ENCODE data around the gene PRRG1.
"Not testable (repeated sequence)": the region's sequence is repeated elsewhere in the genome, so short reads cannot be mapped to it uniquely, and the experiment has no call there.

Gene PRRG1

DNA sequence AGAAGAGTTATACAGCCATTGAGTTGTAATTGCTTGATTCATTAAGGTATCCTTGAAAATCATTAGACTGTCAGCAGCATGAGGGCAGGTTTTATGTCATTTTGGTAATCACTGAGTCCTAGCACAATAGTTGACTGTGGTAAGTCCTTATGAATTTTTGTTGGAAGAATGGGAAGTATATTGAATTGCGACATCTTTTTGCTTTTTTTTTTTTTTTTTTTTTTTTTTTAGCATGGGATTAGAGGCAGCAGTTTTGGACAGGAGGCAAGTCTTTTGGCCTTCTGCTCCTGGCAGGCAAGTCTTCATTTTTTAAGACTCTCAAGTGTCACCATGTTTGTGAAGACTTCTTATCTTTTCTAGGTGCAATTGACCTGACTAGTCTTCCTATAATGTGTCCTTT, 29.7 kb downstream of the PRRG1 start:
- DNase-seq: no peak

DNA sequence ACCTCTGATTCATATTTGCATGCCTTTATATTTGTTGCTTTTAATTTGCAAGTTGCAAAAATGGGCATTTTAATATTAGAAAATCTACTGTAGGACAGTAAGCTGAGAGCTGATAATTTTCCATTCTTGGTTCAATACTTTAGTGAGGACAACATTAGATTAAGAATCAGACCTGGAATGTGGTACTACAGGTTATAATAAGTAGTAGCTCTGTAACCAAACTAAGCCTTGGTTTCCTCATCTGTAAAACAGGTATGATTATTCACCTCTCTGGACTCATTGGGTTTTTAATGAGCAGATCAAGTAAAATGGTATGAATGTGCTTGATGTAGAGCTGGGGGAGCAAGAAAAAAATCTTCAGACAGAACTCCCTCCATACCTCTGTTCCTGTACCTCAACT, 31.1 kb downstream of the PRRG1 start:
- no peak for DNase-seq

GRCh38 chrX:37380924-37381323, 31.8 kb downstream of the PRRG1 start:
- DNase-seq: no peak

- DNase-seq: no peak
These were observed 34.1 kb downstream of the PRRG1 start for GRCh38 chrX:37383313-37383712.

GRCh38 chrX:37388413-37388812, 39.2 kb downstream of the PRRG1 start:
- no peak for DNase-seq

- no peak for DNase-seq
These were observed 56.8 kb downstream of the PRRG1 start for GRCh38 chrX:37405956-37406355.

DNA sequence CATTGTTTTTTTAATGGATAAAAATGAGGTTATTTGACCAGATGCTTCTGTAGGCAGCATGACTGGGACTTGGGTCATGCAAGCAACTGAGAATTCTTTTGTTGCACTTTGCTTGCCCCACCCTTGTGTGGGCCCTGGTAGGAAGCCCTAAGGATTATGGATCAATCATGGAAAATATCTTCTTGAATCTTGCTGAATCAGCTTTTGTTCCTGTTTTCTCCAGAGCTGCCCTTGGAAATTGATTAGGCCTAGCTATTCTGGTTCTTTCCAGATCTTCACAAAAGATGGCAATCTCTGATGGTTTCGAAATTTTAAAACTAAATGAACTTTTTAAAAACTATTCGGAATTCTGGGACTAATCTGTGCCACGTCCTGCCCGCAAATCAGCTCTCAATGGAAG, 58.6 kb downstream of the PRRG1 start:
- DNase-seq: no peak

DNA sequence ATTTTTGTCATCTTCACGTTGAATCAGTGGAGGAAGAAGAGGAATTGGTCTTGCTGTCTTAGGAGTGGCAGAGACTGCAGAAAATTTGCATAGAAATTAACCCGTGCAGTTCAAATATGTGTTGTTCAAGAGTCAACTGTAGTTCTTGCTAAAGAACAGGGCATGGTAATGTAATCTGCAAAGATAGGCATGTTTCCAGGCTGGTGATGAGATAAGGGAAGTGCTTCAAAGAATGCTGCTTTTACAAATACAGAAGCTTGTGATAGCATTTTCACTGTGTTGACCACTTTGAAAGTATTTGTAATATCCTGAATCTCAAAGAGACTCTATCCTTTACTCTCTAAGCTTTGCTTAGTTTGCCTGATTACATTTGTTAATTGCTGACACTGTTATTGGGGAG, 60.1 kb downstream of the PRRG1 start:
- DNase-seq: no peak

DNA sequence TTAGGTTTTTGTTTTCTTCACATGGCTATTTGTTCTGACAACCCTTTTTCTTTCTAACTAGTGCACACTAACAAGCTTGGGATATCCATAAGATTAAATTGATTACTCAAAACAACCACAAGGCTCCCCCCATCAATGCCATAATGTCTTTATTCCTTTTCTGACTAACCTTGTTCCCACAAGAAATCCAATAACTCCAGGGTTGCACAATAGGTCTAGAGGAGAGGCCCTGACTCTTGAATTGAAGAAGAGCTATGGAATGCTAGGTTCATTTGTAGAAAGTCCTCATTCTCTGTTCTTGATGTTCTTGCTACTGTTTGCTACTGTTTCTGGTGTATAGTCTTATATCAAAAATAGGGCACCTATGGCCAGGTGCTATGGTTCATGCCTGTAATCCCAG, 71.0 kb downstream of the PRRG1 start:
- DNase-seq: no peak

- DNase-seq: no peak
These were observed 71.6 kb downstream of the PRRG1 start for GRCh38 chrX:37420756-37421155.

- no peak for DNase-seq
These were observed 74.9 kb downstream of the PRRG1 start for GRCh38 chrX:37424000-37424429.

GRCh38 chrX:37425370-37425769, 76.2 kb downstream of the PRRG1 start:
- DNase-seq: no peak

DNA sequence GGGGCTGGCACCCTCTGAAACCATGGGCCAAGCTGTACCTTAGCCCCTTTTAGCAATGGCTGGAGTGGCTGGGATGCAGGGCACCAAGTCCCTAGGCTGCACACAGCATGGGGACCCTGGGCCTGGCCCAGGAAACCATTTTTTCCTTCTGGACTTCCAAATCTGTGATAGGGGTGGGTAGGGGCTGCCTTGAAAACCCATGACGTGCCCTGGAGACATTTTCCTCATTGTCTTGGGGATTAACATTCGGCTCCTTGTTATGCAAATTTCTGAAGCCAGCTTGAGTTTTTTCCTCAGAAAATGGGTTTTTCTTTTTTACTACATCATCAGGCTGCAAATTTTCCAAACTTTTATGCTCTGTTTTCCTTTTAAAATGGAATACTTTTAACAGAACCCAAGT, 79.8 kb downstream of the PRRG1 start:
- not testable (repeated sequence) for DNase-seq

GRCh38 chrX:37434362-37434761, 85.2 kb downstream of the PRRG1 start:
- no peak for DNase-seq

DNA sequence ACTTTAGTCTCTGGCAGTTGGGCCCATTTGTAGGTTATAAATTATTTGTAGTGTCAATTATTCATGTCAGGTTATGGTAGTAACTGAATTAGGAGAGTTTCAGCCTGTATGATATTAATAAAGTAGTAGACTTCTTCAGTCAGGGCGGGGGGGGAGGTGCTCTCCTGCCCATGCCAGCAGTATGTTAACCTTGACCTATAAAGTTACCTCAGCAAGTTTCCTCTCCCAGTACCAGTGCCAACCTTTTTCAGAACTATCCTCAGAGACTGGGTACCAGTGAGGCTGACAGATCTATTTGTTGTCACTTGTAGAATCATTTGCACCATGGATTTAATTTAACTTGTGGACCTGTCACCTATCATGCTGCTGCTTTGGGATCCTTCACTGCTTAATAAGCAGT, 88.0 kb downstream of the PRRG1 start:
- DNase-seq: no peak

DNA sequence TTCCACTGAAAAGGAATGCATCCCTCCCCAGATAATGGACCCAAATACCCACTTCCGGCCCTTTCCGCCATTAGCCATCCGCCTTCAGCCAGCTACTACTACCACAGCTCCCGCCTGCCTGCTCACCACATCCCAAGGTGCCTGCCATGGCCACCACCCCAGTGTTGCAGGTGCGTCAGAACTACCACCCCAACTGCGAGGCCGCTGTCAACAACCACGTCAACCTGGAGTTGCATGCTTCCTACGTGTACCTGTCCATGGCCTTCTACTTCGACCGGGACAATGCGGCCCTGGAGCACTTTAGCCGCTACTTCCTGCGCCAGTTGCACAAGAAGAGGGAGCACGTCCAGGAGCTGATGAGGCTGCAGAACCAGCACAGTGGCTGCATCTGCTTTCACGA, 92.2 kb downstream of the PRRG1 start:
- no peak for DNase-seq

DNA sequence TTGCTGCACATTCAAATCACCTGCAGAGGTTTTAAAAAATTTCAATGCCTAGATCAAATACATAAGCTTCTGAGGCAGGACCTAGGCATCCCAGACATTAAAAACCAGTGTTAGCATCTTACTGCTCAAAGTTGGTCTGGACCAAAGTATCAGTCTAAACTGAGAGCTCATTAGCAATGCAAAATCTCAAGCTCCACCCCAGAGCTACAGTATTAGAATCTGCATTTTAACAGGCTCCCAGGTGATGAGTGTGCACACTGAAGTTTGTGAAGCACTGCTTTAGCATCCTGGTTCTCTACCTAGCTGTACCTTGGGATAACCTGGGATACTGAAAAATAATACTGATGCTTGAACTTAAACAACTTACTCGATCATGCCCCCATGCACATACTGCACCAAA, 96.0 kb downstream of the PRRG1 start:
- no peak for DNase-seq

GRCh38 chrX:37453821-37454220, 104.7 kb downstream of the PRRG1 start:
- no peak for DNase-seq

DNA sequence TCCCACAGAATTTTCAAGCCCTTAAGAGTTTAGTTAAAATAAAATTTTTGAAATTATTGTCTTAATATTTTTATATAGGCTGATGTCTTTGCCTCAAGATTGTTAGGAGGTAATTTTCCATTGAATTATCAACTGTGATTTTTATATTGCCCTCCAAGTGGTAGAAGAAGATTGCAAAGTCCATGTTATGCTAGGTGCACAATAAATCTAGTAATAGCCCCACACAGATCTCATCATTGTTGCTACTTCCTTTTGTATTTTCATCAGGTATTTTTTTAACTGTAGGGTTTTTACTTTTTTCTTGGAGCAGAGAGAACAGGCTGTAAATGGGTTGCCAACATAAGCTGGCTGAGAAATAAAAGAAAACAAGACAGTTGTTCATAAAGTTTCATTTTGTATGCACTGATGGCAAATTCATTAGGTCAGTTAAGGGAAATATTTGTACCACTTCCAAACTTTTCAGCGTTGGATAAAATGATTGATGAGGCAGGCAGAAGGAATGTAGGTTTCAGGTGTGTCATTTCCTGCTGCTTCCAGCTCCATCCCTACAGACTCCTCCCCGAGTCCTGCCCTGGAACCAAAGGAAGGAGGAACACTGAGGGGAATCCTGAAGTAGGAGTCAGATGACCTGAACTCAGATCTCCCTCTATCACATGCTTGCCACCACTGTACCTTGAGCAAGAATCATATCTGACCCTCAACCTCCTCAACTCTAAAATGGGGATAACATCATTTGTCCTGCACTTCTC, 105.5 kb downstream of the PRRG1 start:
- no peak for DNase-seq

DNA sequence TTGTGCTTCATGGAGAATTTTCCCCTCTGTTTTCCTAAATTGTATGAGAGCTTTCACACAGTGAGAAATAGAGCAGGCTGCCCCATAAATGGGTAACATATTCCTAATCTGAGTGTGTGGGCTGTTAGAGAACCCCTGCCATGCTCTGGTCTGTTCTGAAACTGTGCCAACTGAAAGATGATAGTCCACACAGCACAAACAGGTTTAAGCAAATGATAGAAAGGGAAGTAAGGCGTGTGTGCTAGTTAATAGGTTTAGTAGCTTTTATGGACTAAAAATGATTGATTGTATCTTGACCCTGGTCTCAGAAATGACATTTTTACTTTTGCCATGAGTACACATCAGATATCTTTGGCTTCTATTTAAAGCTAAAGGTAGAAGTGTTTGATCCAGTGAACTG, 106.2 kb downstream of the PRRG1 start:
- DNase-seq: no peak

DNA sequence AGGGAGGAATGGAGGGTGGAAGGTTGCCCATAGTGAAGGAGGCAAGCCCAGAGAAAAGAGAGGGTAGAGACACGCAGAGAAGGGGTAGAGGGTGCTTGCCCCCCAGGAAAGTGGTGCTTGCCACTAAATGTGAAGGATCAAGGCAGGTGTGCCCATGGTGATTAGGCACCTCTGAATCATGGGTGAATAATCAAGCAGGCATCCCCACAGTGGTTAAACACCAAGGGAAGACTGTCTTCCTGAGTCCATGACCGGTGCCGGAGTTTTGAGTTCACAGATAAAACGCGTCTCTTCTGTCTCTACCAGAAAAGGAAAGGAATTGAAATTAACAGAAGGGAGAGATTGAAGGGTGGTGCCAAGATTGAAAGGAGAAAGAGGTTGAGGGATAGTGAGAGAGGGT, 111.1 kb downstream of the PRRG1 start:
- DNase-seq: not testable (repeated sequence)

GRCh38 chrX:37462346-37462745, 113.2 kb downstream of the PRRG1 start:
- no peak for DNase-seq

GRCh38 chrX:37468124-37468739, 119.1 kb downstream of the PRRG1 start:
- no peak for DNase-seq

DNA sequence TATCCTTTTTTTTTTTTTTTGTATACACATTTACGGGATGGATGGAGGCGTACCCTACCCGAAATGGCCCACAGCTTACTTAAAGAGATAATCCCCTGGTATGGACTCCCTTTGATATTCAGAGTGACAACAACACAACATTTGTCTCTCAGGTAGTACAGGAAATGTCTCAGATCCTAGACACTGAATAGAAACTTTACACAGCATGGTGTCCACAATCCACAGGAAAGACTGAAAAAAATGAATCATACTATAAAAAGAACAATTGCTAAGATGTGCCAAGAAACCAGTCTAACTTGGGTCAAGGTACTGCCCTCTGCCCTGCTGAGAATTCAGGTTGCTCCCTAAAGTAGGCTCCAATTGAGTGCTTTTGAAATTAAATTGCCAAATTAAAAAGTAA, 121.5 kb downstream of the PRRG1 start:
- no peak for DNase-seq

- no peak for DNase-seq
These were observed 123.7 kb downstream of the PRRG1 start for GRCh38 chrX:37472836-37473235.
